Muscle of leg (tissue), 11 donors: ENCODE results near the gene CLDN9. TPM values are rescaled to one million over a fixed set of nuclear protein-coding genes. Genes with fewer than 3 reads are reported as not detected.

Source experiments
- DNase-seq: peaks from one replicate; pipeline ENCODE4 v3.0.0; 2013
- H3K27ac ChIP-seq: one replicate; pipeline ENCODE4 v1.5.1; 2013; ENCODE audit warnings: mild to moderate bottlenecking, low read length, control low read depth
- H3K27me3 ChIP-seq: one replicate; pipeline ENCODE4 v1.6.1; 2013; ENCODE audit warnings: low read length; ENCODE audit not compliant: control insufficient read depth, insufficient read depth
- H3K36me3 ChIP-seq: one replicate; pipeline ENCODE4 v1.6.1; 2013; ENCODE audit warnings: low read length; ENCODE audit not compliant: control insufficient read depth, insufficient read depth
- H3K4me1 ChIP-seq: one replicate; pipeline ENCODE4 v1.6.1; 2013; ENCODE audit warnings: low read length; ENCODE audit not compliant: control insufficient read depth, insufficient read depth
- H3K4me3 ChIP-seq: one replicate; pipeline ENCODE4 v1.5.1; 2013; ENCODE audit warnings: low read length, control low read depth
- H3K9me3 ChIP-seq: replicated peaks from 2 replicates; pipeline ENCODE4 v1.6.1; 2013; ENCODE audit warnings: low read depth, low read length; ENCODE audit not compliant: control insufficient read depth
- WGBS: methylation state at CpG from one replicate; pipeline ENCODE4 v1.1.5; 2013; ENCODE audit warnings: missing lambda C conversion rate; ENCODE audit not compliant: insufficient coverage; 5-methylcytosine and 5-hydroxymethylcytosine counted together
- polyA plus RNA-seq, 8 donors: library from polyadenylated mRNA; unstranded; fragments of 120-200 nt; gene quantifications; one replicate each; pipeline versions ENCODE4 v1.2.1 to v1.2.3, GENCODE V29; 2013; ENCODE audit warnings: inconsistent platforms in 1 of 8, low replicate concordance in 1 of 8; ENCODE audit not compliant: insufficient read length in 8 of 8, insufficient read depth in 1 of 8
- total RNA-seq: library from RNA; stranded (reverse); fragments of 120-200 nt; gene quantifications from one replicate; pipeline ENCODE4 v1.2.4, GENCODE V29; 2013

Gene CLDN9
- total and polyA plus RNA-seq, 9 donors: 0.36 to 3.0 (median 1.4) TPM

GRCh38 chr16:3030222-3031212 is 17.8 kb downstream of the CLDN9 start:
- WGBS: 66% methylated on average over 28 of the region's 33 CpGs
- Histone ChIP-seq H3K4me1 (peaks cover 31% of the 10 kb centered on the region), H3K27ac (no peak overlapping the region), H3K36me3 (peaks cover 19% of the 10 kb centered on the region), H3K4me3 (no peak overlapping the region), H3K27me3 (peaks cover 71% of the 10 kb centered on the region), H3K9me3 (no peaks in the 10 kb centered on the region)
- no peak for DNase-seq

DNA sequence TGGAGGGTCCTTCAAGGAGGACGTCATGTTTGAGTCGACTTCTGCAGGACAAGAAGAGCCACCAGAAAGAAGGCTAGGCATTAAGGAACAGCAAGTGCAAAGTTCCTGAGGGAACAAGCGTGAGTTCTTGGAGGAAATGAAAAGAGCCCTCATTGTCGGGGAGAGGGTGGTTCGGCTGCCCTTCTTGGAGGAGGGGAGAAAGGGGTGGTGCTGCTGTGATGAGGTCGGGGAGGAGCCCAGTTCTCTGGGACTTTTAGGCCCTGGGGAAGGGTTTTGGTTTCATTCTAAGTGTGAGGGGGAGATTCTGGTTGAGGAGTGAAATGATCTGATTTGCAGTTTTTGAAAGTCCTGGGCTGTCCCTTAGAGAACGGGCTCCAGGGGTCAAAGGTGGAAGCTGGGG is 19.9 kb downstream of the CLDN9 start:
- peaks cover 92% of the 10 kb centered on the region for H3K27me3 ChIP-seq
- H3K9me3 ChIP-seq: no peaks in the 10 kb centered on the region
- no peaks in the 10 kb centered on the region for H3K36me3 ChIP-seq
- no peak overlapping the region for H3K27ac ChIP-seq
- no peak overlapping the region for H3K4me3 ChIP-seq
- WGBS: 41% methylated on average over 7 of the region's 7 CpGs
- no peak for DNase-seq
- H3K4me1 ChIP-seq: peaks cover 27% of the 10 kb centered on the region

- Histone ChIP-seq H3K36me3 (no peaks in the 10 kb centered on the region), H3K27me3 (peaks cover 96% of the 10 kb centered on the region), H3K4me1 (peaks cover 4% of the 10 kb centered on the region), H3K4me3 (no peak overlapping the region), H3K27ac (no peak overlapping the region), H3K9me3 (no peaks in the 10 kb centered on the region)
- no peak for DNase-seq
- 38% methylated on average over 18 of the region's 19 CpGs for WGBS
Measured at GRCh38 chr16:3035289-3035971, 22.7 kb downstream of the CLDN9 start.

DNA sequence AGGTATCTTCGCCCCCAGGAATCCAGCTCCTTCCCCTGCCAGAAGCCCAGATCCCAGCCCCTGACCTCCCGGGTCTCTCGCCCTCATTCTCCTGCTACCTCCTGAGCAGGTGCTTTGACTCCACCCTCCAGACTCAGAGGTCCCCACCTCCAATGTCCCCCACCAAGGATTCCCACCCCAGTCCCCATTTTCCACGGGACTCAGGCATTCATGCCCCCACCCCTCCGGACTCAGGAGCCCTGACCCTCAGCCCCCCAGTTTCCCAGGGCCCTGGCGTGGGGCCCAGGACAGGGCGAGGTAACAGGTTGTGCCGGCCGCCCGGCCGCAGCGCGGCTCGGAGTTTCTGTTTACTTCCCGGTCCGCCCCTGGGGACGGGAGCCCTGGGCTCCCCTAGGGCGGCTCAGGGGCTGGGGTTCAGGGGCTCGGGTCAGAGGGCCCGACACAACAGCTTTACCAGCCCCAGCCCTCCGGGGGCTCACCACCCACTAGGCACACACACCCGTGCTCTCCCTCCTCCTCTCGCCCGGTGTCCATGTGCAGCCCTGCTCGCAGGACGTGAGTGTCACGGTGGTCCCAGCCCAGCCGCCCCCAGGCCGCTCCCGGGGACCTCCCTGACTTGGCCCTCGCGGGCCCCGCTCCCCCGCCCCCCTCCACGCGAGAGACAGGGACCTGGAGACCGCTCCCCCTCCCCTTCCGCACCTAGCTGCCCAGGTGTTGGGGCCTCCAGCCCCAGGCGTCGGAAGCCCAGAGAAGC is 23.4 kb downstream of the CLDN9 start:
- Histone ChIP-seq H3K4me3 (no peak overlapping the region), H3K9me3 (no peaks in the 10 kb centered on the region), H3K27me3 (peaks cover 90% of the 10 kb centered on the region), H3K27ac (no peak overlapping the region), H3K4me1 (peaks cover 4% of the 10 kb centered on the region), H3K36me3 (no peaks in the 10 kb centered on the region)
- DNase-seq: no peak
- 2% methylated on average over 40 of the region's 40 CpGs for WGBS

- H3K27me3 ChIP-seq: peaks cover 90% of the 10 kb centered on the region
- DNase-seq: no peak
- no peak within 1 kb of the TSS for H3K27ac ChIP-seq
- H3K4me3 ChIP-seq: no peak within 1 kb of the TSS
- WGBS: 3% methylated on average over 34 of the region's 44 CpGs
- no peaks in the 10 kb centered on the region for H3K9me3 ChIP-seq
- no peaks in the 10 kb centered on the region for H3K36me3 ChIP-seq
- no peaks in the 10 kb centered on the region for H3K4me1 ChIP-seq
Measured at GRCh38 chr16:3036726-3037315, 24.1 kb downstream of the CLDN9 start, which contains the start of gene BICDL2. Gene BICDL2, minus strand, starts transcription at chr16:3036944. Its CDS starts 1,448 bp downstream, at chr16:3035496.

GRCh38 chr16:3038256-3038655 is 25.5 kb downstream of the CLDN9 start:
- no peaks in the 10 kb centered on the region for H3K36me3 ChIP-seq
- H3K4me3 ChIP-seq: no peak overlapping the region
- H3K9me3 ChIP-seq: no peaks in the 10 kb centered on the region
- H3K27me3 ChIP-seq: peaks cover 89% of the 10 kb centered on the region
- WGBS: 25% methylated on average over 9 of the region's 11 CpGs
- no peaks in the 10 kb centered on the region for H3K4me1 ChIP-seq
- no peak overlapping the region for H3K27ac ChIP-seq
- DNase-seq: no peak

GRCh38 chr16:3038896-3039295 is 26.2 kb downstream of the CLDN9 start:
- Histone ChIP-seq H3K36me3 (no peaks in the 10 kb centered on the region), H3K4me3 (no peak overlapping the region), H3K27ac (no peak overlapping the region), H3K9me3 (no peaks in the 10 kb centered on the region), H3K4me1 (no peaks in the 10 kb centered on the region), H3K27me3 (peaks cover 89% of the 10 kb centered on the region)
- DNase-seq: no peak
- WGBS: 65% methylated on average over 2 of the region's 5 CpGs

DNA sequence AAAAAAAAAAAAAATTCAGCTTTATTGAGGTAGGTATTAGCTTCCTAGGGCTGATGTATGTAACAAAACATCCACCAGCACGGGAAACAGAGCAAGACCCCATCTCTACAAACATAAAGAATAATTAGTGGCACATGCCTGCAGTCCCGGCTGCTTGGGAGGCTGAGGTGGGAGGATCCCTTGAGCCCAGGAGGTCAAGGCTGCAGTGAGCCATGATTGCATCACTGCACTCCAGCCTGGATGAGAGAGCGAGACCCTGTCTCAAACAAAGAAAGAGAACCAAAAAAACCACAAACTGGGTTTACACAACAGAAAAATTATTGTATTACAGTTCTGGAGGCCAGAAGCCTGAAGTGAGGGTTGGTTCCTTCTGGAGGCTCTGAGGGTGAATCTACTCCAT is 29.7 kb downstream of the CLDN9 start:
- H3K4me1 ChIP-seq: peaks cover 14% of the 10 kb centered on the region
- no peaks in the 10 kb centered on the region for H3K9me3 ChIP-seq
- H3K27me3 ChIP-seq: peaks cover 88% of the 10 kb centered on the region
- DNase-seq: no peak
- H3K4me3 ChIP-seq: no peak overlapping the region
- H3K36me3 ChIP-seq: no peaks in the 10 kb centered on the region
- WGBS: no CpG with 5 or more reads among the region's 3 CpGs
- H3K27ac ChIP-seq: no peak overlapping the region

GRCh38 chr16:3044708-3045107 is 32.0 kb downstream of the CLDN9 start:
- Histone ChIP-seq H3K36me3 (no peaks in the 10 kb centered on the region), H3K9me3 (no peaks in the 10 kb centered on the region), H3K27ac (no peak overlapping the region), H3K4me3 (no peak overlapping the region), H3K27me3 (peaks cover 88% of the 10 kb centered on the region), H3K4me1 (peaks cover 14% of the 10 kb centered on the region)
- WGBS: 91% methylated on average over 4 of the region's 6 CpGs
- DNase-seq: no peak
